ENCODE data around the gene PROCR.

- TF ChIP-seq CTCF (conservative IDR thresholded peaks at IDR 0.05; ENCODE audit: low read depth, low read length), result no peak
- no peak for TF ChIP-seq EZH2 (IDR thresholded peaks at IDR 0.05; ENCODE audit: low read length, unreplicated experiment)
- no peak for TF ChIP-seq EZH2phosphoT487 (IDR thresholded peaks at IDR 0.05; ENCODE audit: borderline replicate concordance, low read length)
These were observed 37.0 kb upstream of the PROCR start for GRCh38 chr20:35134880-35135279.
